ENCODE measurements around the gene GCGR. TPM values are rescaled to one million over a fixed set of nuclear protein-coding genes. Genes with fewer than 3 reads are reported as not detected.

The GCGR gene
- total RNA-seq, 1 donor from 2014 or later = 0.20 TPM

DNA sequence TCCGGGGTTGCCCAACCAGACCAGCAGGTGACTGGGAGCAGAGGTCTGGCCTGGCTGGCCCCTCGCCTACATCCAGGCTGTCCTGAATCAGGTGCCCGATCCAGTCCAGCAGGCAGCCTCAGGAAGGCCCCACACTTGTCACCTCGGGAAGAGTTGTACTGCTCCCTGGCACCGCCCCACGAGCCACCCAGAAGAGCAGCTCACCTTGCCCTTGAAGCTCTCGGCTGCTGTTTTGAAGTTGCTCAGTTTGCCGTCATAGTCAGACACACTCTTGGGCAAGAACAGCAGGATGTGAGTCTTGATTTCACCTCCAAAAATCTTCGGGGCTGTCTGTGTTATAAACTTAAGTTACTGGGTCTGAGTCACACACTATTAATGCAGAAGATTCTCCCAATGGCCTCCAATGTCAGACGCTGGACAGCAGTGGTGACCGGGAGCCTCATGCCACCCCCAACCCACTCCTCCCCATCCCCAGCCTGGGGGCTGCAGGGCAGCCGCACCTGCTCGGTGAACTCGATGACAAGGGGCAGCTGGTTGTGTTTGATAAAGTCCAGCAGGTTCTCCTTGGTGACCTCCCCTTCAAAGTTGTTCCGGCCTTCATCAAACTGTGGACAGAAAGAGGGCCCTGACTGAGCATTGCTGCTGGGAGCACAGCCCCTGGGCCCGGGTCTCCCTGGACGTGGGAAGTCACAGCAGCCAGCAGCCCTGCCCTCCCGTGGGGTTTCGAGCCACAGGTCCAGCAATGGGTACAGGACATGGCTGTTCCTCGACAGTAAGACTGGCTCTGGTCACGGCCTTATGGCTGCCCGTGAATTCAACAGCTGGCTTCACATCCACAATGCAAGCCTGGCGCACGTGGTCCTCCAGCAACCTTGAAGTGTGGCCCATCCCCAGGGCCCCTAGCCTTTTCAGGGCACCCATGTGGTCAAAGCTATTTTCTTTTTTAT is 43.1 kb downstream of the GCGR start:
- no peak for DNase-seq (ENCODE audit: low spot score)

DNA sequence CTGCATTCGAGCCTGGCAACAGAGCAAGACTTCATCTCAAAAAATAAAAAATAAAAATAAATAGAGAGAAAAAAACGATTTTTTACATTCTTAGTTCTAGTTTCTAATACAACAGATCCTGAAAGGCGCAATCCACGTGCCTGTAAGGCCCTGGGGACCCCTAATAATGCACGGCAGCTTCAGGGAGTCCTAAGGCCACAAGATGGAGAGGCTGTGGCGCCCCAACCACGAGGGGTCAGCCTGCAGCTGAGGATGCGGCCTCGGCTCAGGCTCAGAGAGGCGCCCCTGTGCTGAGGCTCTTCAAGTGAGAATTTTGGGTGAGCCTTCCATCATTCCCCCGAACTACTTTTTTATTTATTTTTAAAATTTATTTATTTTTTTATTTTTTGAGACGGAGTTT is 45.5 kb downstream of the GCGR start:
- no peak for DNase-seq (ENCODE audit: low spot score)

DNA sequence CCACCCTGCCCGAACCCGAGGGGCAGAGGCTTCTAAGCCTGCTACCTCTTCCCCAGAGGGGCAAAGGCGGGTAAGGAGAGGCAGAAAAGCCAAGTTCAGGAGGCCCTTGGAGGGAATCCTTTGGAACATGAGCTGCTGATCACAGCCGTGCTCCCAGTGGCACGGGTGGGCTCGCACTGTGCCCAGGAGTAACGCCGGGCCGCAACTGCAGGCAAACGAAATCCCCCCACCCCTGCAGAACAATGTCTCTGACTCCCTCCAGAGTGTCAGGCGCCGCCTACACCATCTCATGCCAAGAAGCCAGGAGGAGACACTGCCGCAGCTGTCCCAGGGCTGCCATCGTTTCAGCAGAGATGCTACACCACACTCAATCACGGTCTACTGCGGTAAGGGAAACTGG is 47.5 kb downstream of the GCGR start:
- DNase-seq (ENCODE audit: low spot score) = no peak

DNA sequence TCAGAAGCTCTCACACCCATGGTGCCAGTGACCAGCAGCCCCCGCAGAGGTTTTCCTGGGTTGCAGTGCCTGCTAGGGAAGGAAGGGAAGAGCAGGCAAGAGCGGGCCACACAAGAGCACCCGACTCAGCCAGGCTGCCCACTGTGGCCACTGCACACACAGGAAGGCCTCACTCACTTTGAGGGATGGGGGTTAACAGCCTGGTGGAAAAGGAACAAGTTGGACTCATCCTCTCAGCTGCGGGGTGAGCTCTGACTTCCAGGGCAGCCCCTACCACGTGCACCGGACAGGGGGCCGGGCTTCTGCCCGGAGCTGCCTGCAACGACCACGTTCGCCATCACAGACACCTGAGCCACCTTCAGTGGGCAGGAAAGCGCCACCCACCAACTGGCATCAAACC is 48.3 kb downstream of the GCGR start:
- DNase-seq (ENCODE audit: low spot score) = no peak

DNA sequence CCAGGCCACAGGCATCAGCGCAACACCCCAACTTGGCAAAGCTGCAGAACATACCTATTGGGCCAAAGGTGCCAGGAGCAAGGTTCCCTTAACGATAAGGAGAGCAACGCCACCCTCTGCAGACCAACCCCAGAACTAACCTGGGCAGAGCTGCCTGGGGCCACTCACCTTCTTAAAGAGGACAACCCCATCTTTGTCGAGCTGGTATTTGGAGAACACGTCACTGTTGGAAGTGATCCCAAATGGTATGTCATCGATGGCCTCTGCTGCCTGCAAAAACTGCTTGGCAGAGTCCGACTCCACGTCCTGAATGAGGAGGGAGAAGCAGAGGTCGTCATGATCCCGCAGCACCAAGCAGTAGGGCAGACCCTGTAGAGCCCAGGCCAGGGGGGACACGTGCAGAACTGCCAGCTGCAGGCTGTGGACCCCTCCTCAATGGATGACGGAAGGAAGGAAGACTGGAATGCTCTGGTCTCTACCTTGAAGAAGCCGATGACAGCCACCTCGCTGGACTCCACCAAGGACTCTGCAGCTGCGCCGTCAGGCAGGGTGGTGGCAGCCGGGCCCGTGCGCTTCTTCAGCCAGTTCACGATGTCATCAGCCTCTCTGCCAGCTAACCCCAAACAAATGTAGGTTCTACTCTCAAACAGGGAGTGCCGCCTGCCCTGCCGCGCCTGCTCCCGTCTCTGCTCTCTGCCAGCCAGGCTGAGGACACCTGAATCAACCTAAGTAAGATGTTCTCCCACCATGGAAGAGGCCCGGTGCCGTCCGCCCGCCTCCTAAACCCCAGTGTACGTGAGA is 51.2 kb downstream of the GCGR start:
- DNase-seq (ENCODE audit: low spot score) = peak; percentile 69

DNA sequence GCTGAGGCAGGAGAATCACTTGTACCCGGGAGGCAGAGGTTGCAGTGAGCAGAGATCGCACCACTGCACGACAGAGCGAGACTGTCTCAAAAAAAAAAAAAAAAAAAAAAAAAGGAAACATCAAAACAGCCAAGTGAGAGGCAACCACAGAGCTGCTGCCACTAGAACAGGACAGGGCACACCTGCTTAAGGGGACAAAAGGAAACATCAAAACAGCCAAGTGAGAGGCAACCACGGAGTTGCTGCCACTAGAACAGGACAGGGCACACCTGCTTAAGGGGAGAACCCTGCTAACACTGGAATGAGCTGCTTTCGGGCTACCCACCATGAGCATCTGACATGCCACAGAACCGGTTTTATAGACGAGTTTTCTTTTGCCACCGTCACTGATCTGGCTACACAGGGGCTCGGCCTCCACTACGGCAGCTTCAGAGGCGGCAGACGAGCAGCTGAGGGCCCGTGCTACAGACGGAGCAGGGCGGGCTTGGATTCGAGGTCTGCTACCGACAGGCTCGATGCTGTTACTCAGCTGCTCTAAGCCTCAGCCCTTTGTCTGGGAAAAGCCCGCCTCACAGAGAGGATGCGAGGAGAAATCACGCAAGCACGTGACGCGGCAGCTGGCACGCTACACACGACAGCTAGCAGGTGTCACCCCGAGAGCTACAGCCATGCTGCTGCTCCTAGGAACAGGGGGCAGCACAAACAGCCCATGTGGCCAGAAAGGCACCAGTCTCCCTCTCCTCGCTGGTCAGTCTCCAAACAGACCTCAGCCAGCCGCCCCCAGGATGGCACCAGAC is 54.4 kb downstream of the GCGR start:
- DNase-seq (ENCODE audit: low spot score) = no peak

DNA sequence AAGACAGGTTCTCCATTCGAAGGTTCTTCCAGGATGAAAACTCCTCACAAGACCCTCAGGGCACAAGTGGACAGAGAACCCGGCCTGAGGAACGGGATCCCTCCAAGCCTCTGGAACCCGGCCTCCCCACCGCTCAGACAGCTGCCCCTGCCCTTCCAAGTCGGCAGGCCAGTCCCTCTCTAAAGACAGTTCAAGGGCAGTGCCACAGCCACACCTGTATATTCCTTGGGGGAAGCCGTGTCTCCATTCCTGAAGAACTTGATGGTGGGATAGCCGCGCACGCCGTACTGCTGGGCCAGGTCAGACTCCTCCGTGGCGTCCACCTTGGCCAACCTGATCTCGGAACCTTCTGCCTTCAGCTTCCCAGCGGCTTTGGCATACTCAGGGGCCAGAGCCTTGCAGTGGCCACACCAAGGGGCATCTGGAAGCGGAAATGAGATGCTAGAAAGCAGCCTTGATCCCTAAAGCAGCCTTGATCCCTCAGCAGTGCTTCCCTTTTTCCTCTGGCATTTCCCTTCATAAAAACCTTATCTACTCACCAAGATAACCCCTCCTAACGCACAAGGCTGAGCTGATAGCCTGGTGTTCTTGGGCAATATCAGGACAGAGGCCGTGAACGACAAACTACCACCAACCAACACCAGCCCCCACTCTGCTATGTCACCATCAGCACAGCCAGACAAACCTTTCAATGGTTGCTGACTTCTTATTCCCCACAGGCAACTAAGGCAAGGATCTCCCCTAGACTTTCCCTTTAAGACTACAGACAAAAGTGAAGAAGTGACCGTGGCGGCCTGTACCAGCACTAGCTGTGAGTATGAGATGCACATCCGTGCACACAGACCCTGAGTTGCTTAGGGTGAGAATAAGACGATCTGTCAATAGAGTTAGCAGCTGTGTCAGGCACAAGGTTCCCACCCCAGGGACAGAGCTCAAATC is 55.3 kb downstream of the GCGR start:
- no peak for DNase-seq (ENCODE audit: low spot score)

DNA sequence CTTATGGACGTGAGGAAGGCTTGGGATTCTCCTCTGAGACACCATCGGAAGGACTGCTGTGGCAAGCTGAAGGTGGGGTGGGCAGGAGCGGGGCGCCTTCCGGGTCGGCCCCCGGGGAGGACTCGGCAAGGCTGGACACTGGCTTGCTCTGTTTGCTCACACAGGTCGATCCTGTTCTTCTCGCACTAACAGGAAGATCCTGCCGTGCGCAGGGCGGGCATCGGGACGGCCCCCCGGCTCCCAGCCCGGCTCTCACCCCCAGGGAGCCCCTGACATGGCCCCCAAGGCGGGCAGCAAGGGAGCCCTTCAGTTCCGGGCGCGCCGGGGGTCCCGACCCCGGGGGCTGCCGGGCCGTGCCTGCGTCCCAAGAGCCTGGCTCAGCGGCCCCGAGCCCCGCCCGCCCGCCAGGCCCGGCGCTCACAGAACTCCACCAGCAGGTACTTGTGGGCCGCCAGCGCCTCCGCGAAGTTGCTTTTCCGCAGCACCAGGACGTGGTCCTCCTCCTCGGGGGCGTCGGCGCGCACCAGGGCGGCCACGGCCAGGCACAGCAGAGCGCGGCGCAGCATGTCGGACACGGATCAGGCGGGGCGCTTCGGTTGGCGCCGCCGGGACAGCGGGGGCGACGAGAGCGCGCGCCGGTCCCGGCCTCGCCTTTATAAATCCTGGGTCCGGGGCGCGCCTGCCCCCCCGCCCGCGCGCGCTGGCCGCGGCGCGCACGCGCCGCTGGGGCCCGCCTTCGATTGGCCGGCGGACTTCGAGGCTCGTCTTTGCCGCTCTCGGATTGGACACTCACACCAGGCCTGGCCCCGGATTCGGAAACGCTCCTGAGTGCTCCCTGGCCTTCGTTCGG is 56.2 kb downstream of the GCGR start, which contains the start of gene P4HB:
TSS of gene P4HB (minus strand) at position 630 of the 850 bp plus-strand sequence. CDS start at position 566, 64 bp downstream.
- DNase-seq (ENCODE audit: low spot score) = no peak

DNA sequence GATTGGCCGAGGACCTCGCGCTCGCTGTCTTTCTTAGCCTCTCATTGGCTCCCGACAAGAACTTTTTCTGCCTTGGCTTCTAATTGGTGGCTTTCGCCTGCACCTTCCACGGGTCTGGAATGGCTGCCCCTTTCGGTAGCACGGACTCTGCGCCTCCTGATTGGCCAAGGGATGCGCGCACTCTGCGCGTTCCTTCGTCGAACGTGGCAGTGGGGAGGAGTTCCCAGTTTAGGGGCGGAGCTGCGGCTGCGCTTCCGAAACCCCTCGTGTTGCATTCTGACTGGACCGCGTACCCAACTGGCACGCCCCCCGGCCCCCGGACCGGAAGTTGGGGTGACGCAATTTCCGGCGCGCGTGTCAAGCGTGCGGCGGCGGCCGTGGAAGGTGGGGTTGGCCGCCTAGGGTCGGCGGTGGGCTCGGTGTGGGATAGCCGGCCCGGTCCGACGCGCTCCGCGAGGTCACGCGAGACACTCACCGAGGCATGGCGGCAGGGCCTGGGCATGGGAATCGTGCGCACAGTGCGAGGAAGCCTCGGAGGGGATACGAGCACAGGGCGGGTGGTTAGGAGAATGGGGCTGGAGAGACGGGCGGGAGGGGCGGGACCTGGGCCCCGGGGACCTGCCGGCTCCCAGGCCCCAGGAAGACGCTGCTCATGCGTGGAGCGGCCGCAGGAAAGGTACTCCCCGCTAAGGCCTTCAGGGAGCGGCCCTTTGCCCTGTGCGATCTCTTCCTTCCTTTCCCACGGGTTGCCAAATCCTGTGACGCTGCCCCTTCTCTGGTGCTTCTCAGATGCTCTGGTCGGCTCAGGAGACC is 57.0 kb downstream of the GCGR start:
- peak; percentile 100 for DNase-seq (ENCODE audit: low spot score)

DNA sequence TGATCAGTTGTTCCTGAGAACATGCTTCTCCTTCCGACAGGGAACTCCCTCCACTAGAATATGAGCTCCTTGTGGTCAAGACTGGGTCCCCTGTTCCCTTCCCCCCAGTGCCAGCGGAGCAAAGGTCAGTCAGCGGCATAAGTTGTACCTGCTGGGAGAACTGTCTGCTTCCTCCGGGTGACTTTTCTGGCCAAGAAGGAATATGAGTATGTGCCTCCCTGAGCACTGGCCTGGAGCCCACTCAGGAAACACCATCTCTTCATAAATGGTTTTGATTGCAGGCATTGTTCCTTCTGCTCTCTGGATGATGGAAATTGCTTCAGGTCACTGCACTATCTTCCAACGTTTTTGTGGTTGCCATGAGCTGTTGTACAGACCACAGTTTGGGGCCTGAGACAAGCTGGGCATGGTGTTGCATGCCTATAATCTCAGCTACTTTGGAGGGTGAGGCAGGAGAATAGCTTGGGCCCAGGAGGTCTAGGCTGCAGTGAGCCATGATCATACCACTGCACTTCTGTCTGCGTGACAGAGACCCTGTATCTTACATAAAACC is 59.2 kb downstream of the GCGR start:
- DNase-seq (ENCODE audit: low spot score) = no peak

Other genes starting within 250 kb of the GCGR start
- 79.4 TPM for gene NPLOC4, start 167.0 kb upstream of the GCGR start, total RNA-seq
- 1.6 TPM for gene TSPAN10, start 167.0 kb upstream of the GCGR start, total RNA-seq
- gene PDE6G, start 147.6 kb upstream of the GCGR start, total RNA-seq = 0.32 TPM
- 38.4 TPM for gene OXLD1, start 137.5 kb upstream of the GCGR start, total RNA-seq
- gene CCDC137, start 137.4 kb upstream of the GCGR start, total RNA-seq = 20.3 TPM
- gene ARL16, start 120.4 kb upstream of the GCGR start, total RNA-seq = 37.6 TPM
- gene HGS, start 120.1 kb upstream of the GCGR start, total RNA-seq = 137 TPM
- 48.6 TPM for gene MRPL12, start 100.8 kb upstream of the GCGR start, total RNA-seq
- 34.1 TPM for gene SLC25A10, start 91.9 kb upstream of the GCGR start, total RNA-seq
- 85.3 TPM for gene MCRIP1, start 29.1 kb downstream of the GCGR start, total RNA-seq
- gene PPP1R27, start 30.9 kb downstream of the GCGR start, total RNA-seq = not detected
- 611 TPM for gene P4HB, start 56.4 kb downstream of the GCGR start, total RNA-seq
- 340 TPM for gene ARHGDIA, start 67.2 kb downstream of the GCGR start, total RNA-seq
- 48.1 TPM for gene ALYREF, start 87.4 kb downstream of the GCGR start, total RNA-seq
- 124 TPM for gene ANAPC11, start 87.6 kb downstream of the GCGR start, total RNA-seq
- 0.55 TPM for gene NPB, start 98.1 kb downstream of the GCGR start, total RNA-seq
- gene PCYT2, start 107.2 kb downstream of the GCGR start, total RNA-seq = 66.0 TPM
- gene SIRT7, start 114.0 kb downstream of the GCGR start, total RNA-seq = 58.1 TPM
- gene MAFG, start 123.6 kb downstream of the GCGR start, total RNA-seq = 31.6 TPM
- gene PYCR1, start 133.2 kb downstream of the GCGR start, total RNA-seq = 12.6 TPM
- gene MYADML2, start 143.1 kb downstream of the GCGR start, total RNA-seq = not detected
- gene NOTUM, start 157.0 kb downstream of the GCGR start, total RNA-seq = 1.3 TPM
- 45.4 TPM for gene ASPSCR1, start 173.5 kb downstream of the GCGR start, total RNA-seq
- 43.4 TPM for gene CENPX, start 218.7 kb downstream of the GCGR start, total RNA-seq
- 26.4 TPM for gene LRRC45, start 219.2 kb downstream of the GCGR start, total RNA-seq
- 8.9 TPM for gene RAC3, start 227.5 kb downstream of the GCGR start, total RNA-seq
- gene DCXR, start 233.5 kb downstream of the GCGR start, total RNA-seq = 102 TPM
- gene RFNG, start 247.7 kb downstream of the GCGR start, total RNA-seq = 51.6 TPM
- 107 TPM for gene GPS1, start 247.7 kb downstream of the GCGR start, total RNA-seq

All from mucosa of gallbladder (tissue), 1 donor.